PC-9 (cell line): Measurements from ENCODE around the gene ZNF423. TPM values are rescaled to one million over a fixed set of nuclear protein-coding genes. Genes with fewer than 3 reads are reported as not detected.

Experiments
- BruUV-seq: library from RNA; stranded (reverse); fragments of 400-500 nt; replicated peaks from 2 replicates; lab custom pipeline; 2021; lab: Mats Ljungman, UMichigan
- CTCF ChIA-PET: fragments of 300-600 bp; sonication (Branson Sonifier 250); formaldehyde crosslinking; loops from one replicate; lab custom pipeline; 2022; ENCODE audit warnings: antibody characterized with exemption; lab: Charles Lee
- POLR2A ChIA-PET: fragments of 300-600 bp; sonication (Branson Sonifier 250); formaldehyde crosslinking; loops from one replicate; lab custom pipeline; 2022; ENCODE audit warnings: antibody characterized with exemption; ENCODE audit not compliant: unreplicated experiment; lab: Charles Lee
- DNase-seq, 2 experiments: peaks; one replicate each; pipeline versions ENCODE4 v3.0.0 to v3.0.0-alpha.2; 2015 to 2022; ENCODE audit warnings: mixed read lengths in 1 of 2
- H2AFZ ChIP-seq: fragments of 200-600 bp; sonication (generic); 2 replicates; pipeline ENCODE4 v1.8.1; 2017; ENCODE audit warnings: antibody characterized with exemption
- H3F3A ChIP-seq: fragments of 200-600 bp; sonication (generic); 2 replicates; pipeline ENCODE4 v1.8.1; 2017; ENCODE audit warnings: antibody characterized with exemption, mild to moderate bottlenecking, low read depth; ENCODE audit not compliant: insufficient read depth
- H3K27ac ChIP-seq: fragments of 200-600 bp; sonication (generic); 2 replicates; pipeline ENCODE4 v1.6.1; 2016; ENCODE audit warnings: mixed run types
- H3K27me3 ChIP-seq: fragments of 200-600 bp; sonication (generic); 2 replicates; pipeline ENCODE4 v1.6.1; 2016; ENCODE audit warnings: low read depth, mixed run types; ENCODE audit not compliant: insufficient read depth
- H3K36me3 ChIP-seq: fragments of 200-600 bp; sonication (generic); 2 replicates; pipeline ENCODE4 v1.6.1; 2016; ENCODE audit warnings: low read depth, mixed run types
- H3K4me1 ChIP-seq: fragments of 200-600 bp; sonication (generic); replicated peaks from 2 replicates; pipeline ENCODE4 v1.6.1; 2016; ENCODE audit warnings: mixed run types; ENCODE audit not compliant: insufficient read depth
- H3K4me2 ChIP-seq: fragments of 200-600 bp; sonication (generic); 2 replicates; pipeline ENCODE4 v1.6.1; 2017; ENCODE audit warnings: mixed run types
- H3K4me3 ChIP-seq: fragments of 200-600 bp; sonication (generic); 2 replicates; pipeline ENCODE4 v1.6.1; 2016; ENCODE audit warnings: mixed run types
- H3K79me2 ChIP-seq: fragments of 200-600 bp; sonication (generic); 2 replicates; pipeline ENCODE4 v1.6.1; 2017; ENCODE audit warnings: low read depth, mixed run types
- H3K9me2 ChIP-seq: fragments of 200-600 bp; sonication (generic); 2 replicates; pipeline ENCODE4 v1.8.1; 2017; ENCODE audit warnings: mild to moderate bottlenecking; ENCODE audit not compliant: insufficient read depth
- H3K9me3 ChIP-seq: fragments of 200-600 bp; sonication (generic); 2 replicates; pipeline ENCODE4 v1.8.1; 2016; ENCODE audit warnings: low read depth; ENCODE audit not compliant: insufficient read depth
- H4K20me1 ChIP-seq: fragments of 200-600 bp; sonication (generic); 2 replicates; pipeline ENCODE4 v1.8.1; 2017; ENCODE audit not compliant: insufficient read depth
- CTCF ChIP-seq: fragments of 200-600 bp; sonication (generic); conservative IDR thresholded peaks from 2 replicates; pipeline ENCODE4 v1.6.1; 2017; ENCODE audit warnings: mixed run types, antibody characterized with exemption, mild to moderate bottlenecking, moderate library complexity
- EZH2 ChIP-seq: fragments of 200-600 bp; sonication (generic); IDR thresholded peaks from 2 replicates; pipeline ENCODE4 v1.8.0; 2017; ENCODE audit warnings: antibody characterized with exemption, low read depth
- intact Hi-C: fragments of 100-400 bp; cut with micrococcal nuclease; formaldehyde crosslinking; loops from one replicate; pipeline ENCODE4 v1.10.0; 2022; ENCODE audit not compliant: unreplicated experiment
- total RNA-seq: library from RNA; stranded (reverse); gene quantifications from 2 replicates; pipeline ENCODE4 v1.2.3, GENCODE V29; 2021

The ZNF423 gene
- total RNA-seq, 1 experiment from 2014 or later: not detected

DNA sequence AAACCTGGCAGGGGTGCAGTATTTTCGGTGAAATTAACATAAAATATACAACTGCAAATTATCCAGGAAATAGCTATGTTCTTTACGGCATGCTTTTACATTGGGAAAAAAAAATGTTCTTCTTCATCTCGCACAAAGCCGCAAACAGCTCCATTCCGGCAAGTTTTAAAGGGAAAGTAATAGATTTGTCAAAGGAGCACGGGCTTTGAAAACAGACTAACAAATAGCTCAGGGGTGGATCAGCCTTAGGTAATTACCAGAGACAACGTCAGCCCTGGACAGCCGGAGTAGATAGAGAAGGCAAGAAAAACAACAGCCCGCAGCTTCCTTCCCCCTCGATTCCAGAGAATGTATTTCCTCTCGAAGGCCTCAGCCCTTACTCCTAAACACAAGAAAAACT lies 259.8 kb downstream of the ZNF423 start:
- intact Hi-C loops: no loop called here
- no peak overlapping the region for H3K4me3 ChIP-seq
- BruUV-seq: no TSS peak
- ChIA-PET POLR2A (no interaction called here), CTCF (interaction anchor here (0.6 kb wide), 1 partner anchor 910 kb away, joined by 4 read pairs; no protein-coding TSS in a partner anchor)
- no peak for DNase-seq
- H3K27me3 ChIP-seq: peaks cover 71% of the 10 kb centered on the region
- no peaks in the 10 kb centered on the region for H3K9me2 ChIP-seq
- no peak for TF ChIP-seq EZH2
- TF ChIP-seq CTCF: no peak
- H3K36me3 ChIP-seq: no peaks in the 10 kb centered on the region
- no peaks in the 10 kb centered on the region for H3K4me1 ChIP-seq
- no peak overlapping the region for H3K4me2 ChIP-seq
- H3K79me2 ChIP-seq: no peaks in the 10 kb centered on the region
- no peaks in the 10 kb centered on the region for H3K9me3 ChIP-seq
- no peak overlapping the region for H3K27ac ChIP-seq
- no peaks in the 10 kb centered on the region for H3F3A ChIP-seq
- no peak overlapping the region for H2AFZ ChIP-seq
- no peaks in the 10 kb centered on the region for H4K20me1 ChIP-seq

GRCh38 chr16:49594685-49595498 lies 261.0 kb downstream of the ZNF423 start:
- H3K79me2 ChIP-seq: no peaks in the 10 kb centered on the region
- ChIA-PET POLR2A (no interaction called here), CTCF (no interaction called here)
- H3K4me2 ChIP-seq: no peak overlapping the region
- peaks cover 72% of the 10 kb centered on the region for H3K27me3 ChIP-seq
- no peak overlapping the region for H3K27ac ChIP-seq
- H3K4me3 ChIP-seq: no peak overlapping the region
- H3F3A ChIP-seq: no peaks in the 10 kb centered on the region
- no peaks in the 10 kb centered on the region for H3K9me2 ChIP-seq
- no peak overlapping the region for H2AFZ ChIP-seq
- TF ChIP-seq EZH2 (no peak), CTCF (no peak)
- BruUV-seq: no TSS peak
- no peak for DNase-seq
- no peaks in the 10 kb centered on the region for H3K36me3 ChIP-seq
- no peaks in the 10 kb centered on the region for H4K20me1 ChIP-seq
- intact Hi-C loops: no loop called here
- H3K4me1 ChIP-seq: no peaks in the 10 kb centered on the region
- H3K9me3 ChIP-seq: no peaks in the 10 kb centered on the region

DNA sequence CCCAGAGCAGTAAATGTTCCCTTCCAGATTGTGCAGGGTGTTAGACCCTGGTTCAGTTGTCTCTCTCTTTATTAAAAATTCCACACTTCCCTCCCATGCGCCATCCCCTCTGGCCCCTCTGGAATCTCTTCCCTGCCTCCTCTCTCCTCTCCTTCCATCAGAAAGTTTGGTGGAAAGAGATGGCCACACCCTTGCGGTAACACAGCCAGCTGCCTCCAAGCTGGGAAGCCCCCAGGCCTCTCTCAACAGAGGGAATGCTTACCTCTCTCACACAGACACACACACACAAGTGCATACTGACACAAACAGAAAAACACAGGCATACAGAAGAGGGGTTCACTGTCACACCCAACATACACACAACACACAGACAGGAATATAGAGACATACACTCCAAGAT lies 261.8 kb downstream of the ZNF423 start:
- Histone ChIP-seq H2AFZ (no peak overlapping the region), H3K36me3 (no peaks in the 10 kb centered on the region), H3K4me1 (no peaks in the 10 kb centered on the region), H3K79me2 (no peaks in the 10 kb centered on the region), H3K4me3 (no peak overlapping the region), H3K9me3 (no peaks in the 10 kb centered on the region), H3K9me2 (no peaks in the 10 kb centered on the region), H3F3A (no peaks in the 10 kb centered on the region), H3K27me3 (peaks cover 69% of the 10 kb centered on the region), H3K4me2 (no peak overlapping the region), H4K20me1 (no peaks in the 10 kb centered on the region), H3K27ac (no peak overlapping the region)
- ChIA-PET CTCF (no interaction called here), POLR2A (no interaction called here)
- DNase-seq: no peak
- BruUV-seq: no TSS peak
- intact Hi-C loops: no loop called here
- TF ChIP-seq CTCF: no peak
- TF ChIP-seq EZH2: no peak
